ENCODE results near the gene ADGRG6. TPM values are rescaled to one million over a fixed set of nuclear protein-coding genes. Genes with fewer than 3 reads are reported as not detected.

Gene ADGRG6
- total RNA-seq, 1 donor from 2014 or later = 3.6 TPM

- no peak overlapping the region for H3K4me3 ChIP-seq
- H3K4me1 ChIP-seq = no peaks in the 10 kb centered on the region
- no peaks in the 10 kb centered on the region for H3K36me3 ChIP-seq
- TF ChIP-seq CTCF (IDR thresholded peaks at IDR 0.05; ENCODE audit: borderline replicate concordance) = no peak
- no peaks in the 10 kb centered on the region for H3K9me3 ChIP-seq (replicated peaks)
- intact Hi-C loops (cut with micrococcal nuclease) = no loop called here
- no peak for DNase-seq
- H3K27me3 ChIP-seq (ENCODE audit: low read depth) = no peaks in the 10 kb centered on the region
- H3K27ac ChIP-seq (replicated peaks) = no peak overlapping the region
Observed at GRCh38 chr6:142260748-142261147, 41.1 kb upstream of the ADGRG6 start.

- Histone ChIP-seq H3K9me3 (replicated peaks) (no peaks in the 10 kb centered on the region), H3K36me3 (no peaks in the 10 kb centered on the region), H3K4me1 (no peaks in the 10 kb centered on the region), H3K27ac (replicated peaks) (no peak overlapping the region), H3K27me3 (ENCODE audit: low read depth) (no peaks in the 10 kb centered on the region), H3K4me3 (no peak overlapping the region)
- DNase-seq = no peak
- TF ChIP-seq CTCF (IDR thresholded peaks at IDR 0.05; ENCODE audit: borderline replicate concordance) = no peak
- intact Hi-C loops (cut with micrococcal nuclease) = no loop called here
Observed at GRCh38 chr6:142262231-142262630, 39.6 kb upstream of the ADGRG6 start.

- H3K4me1 ChIP-seq = no peaks in the 10 kb centered on the region
- no peaks in the 10 kb centered on the region for H3K9me3 ChIP-seq (replicated peaks)
- no peak for TF ChIP-seq CTCF (IDR thresholded peaks at IDR 0.05; ENCODE audit: borderline replicate concordance)
- H3K27ac ChIP-seq (replicated peaks) = no peak overlapping the region
- intact Hi-C loops (cut with micrococcal nuclease) = no loop called here
- peaks cover 6% of the 10 kb centered on the region for H3K27me3 ChIP-seq (ENCODE audit: low read depth)
- no peak overlapping the region for H3K4me3 ChIP-seq
- DNase-seq = no peak
- H3K36me3 ChIP-seq = no peaks in the 10 kb centered on the region
Observed at GRCh38 chr6:142265476-142265875, 36.3 kb upstream of the ADGRG6 start.

GRCh38 chr6:142266060-142266459 is 35.7 kb upstream of the ADGRG6 start:
- no peak for DNase-seq
- intact Hi-C loops (cut with micrococcal nuclease) = no loop called here
- Histone ChIP-seq H3K27ac (replicated peaks) (no peak overlapping the region), H3K36me3 (no peaks in the 10 kb centered on the region), H3K4me1 (no peaks in the 10 kb centered on the region), H3K4me3 (no peak overlapping the region), H3K27me3 (ENCODE audit: low read depth) (peaks cover 6% of the 10 kb centered on the region), H3K9me3 (replicated peaks) (no peaks in the 10 kb centered on the region)
- no peak for TF ChIP-seq CTCF (IDR thresholded peaks at IDR 0.05; ENCODE audit: borderline replicate concordance)

GRCh38 chr6:142271476-142271875 is 30.3 kb upstream of the ADGRG6 start:
- no peak overlapping the region for H3K27ac ChIP-seq (replicated peaks)

More at GRCh38 chr6:142271476-142271875, 30.3 kb upstream of the ADGRG6 start:
- H3K4me1 ChIP-seq = no peaks in the 10 kb centered on the region
- TF ChIP-seq CTCF (IDR thresholded peaks at IDR 0.05; ENCODE audit: borderline replicate concordance) = no peak
- no peak overlapping the region for H3K4me3 ChIP-seq
- no peaks in the 10 kb centered on the region for H3K36me3 ChIP-seq
- DNase-seq = no peak
- peaks cover 16% of the 10 kb centered on the region for H3K27me3 ChIP-seq (ENCODE audit: low read depth)
- intact Hi-C loops (cut with micrococcal nuclease) = no loop called here
- no peaks in the 10 kb centered on the region for H3K9me3 ChIP-seq (replicated peaks)

Measured in left ventricle myocardium inferior (tissue), 1 donor.